SIG-M5 treated with dmso at 0.1 percent for 504 hours (cell line): ENCODE measurements around the gene KNL1.
A peak's percentile ranks its signal among the peaks of the same experiment; 100 is the strongest.
"Not testable (repeated sequence)": the region's sequence is repeated elsewhere in the genome, so short reads cannot be mapped to it uniquely, and the experiment has no call there.

Experiments used
- DNase-seq: peaks from one replicate; lab custom pipeline; 2025; ENCODE audit not compliant: unreplicated experiment; lab: John Stamatoyannopoulos, UW

KNL1 gene

DNA sequence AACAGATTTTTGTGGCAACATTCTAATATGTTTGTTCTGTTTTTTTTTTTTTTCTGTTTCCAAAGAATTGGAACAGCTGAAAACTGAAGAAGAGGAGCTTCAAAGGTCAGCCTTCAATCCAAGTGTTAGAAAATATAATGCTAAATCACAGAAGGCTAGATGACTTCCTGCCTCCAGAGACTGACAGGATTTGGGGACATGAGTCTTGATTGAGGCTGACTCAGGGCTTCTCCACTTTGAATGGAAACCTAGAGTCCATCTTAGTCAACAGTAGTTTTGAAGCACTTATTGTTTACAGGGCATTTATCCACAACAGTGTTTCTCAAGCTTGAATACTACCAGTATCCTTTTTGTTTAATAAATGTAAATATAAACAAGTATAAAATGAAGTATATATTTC is 56.4 kb downstream of the KNL1 start:
- no peak for DNase-seq

DNA sequence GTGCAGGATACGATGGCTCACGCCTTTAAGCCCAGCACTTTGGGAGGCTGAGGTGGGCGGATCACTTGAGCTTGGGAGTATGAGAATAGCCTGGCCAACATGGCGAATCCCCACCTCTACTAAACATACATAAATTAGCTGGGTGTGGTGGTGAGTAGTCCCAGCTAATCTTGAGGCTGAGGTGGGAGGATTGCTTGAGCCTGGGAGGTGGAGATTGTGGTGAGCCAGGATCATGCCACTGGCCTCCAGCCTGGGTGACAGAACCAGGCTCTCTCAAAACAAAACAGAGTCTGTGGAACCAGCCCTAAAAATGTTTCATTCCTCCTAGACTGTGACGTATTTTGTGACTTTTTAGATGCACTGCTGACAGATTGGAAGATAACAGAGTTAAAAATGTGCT is 66.6 kb downstream of the KNL1 start:
- DNase-seq = no peak

DNA sequence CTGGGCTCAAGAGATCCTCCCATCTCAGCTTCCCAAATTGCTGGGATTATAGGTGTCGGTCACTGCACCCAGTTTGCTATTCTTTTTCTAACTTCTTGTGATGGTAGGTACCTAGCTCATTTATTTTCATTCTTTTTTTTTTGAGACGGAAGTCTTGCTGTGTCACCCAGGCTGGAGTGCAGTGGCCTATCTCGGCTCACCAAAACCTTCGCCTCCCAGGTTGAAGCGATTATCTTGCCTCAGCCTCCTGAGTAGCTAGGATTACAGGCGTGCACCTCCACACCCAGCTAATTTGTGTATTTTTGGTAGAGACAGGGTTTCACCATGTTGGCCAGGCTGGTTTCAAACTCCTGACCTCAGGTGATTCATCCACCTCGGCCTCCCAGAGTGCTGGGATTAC is 70.9 kb downstream of the KNL1 start:
- no peak for DNase-seq

DNA sequence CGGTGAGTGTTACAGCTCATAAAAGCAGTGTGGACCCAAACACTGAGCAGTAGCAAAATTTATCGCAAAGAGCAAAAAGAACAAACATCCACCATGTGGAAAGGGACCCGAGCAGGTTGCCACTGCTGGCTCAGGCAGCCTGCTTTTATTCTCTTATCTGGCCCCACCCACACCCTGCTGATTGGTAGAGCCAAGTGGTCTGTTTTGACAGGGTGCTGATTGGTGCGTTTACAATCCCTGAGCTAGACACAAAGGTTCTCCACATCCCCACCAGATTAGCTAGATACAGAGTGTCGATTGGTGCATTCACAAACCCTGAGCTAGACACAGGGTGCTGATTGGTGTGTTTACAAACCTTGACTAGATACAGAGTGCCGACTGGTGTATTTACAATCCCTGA is 82.2 kb downstream of the KNL1 start:
- DNase-seq = not testable (repeated sequence)

DNA sequence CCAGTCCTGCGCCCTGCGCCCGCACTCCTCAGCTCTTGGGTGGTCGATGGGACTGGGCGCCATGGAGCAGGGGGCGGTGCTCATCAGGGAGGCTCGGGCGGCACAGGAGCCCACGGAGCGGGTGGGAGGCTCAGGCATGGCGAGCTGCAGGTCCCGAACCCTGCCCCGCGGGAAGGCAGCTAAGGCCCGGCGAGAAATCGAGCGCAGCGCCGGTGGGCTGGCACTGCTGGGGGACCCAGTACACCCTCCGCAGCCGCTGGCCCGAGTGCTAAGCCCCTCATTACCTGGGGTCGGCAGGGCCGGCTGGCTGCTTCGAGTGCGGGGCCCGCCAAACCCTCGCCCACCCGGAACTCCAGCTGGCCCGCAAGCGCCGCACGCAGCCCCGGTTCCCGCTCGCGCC is 82.9 kb downstream of the KNL1 start:
- DNase-seq = not testable (repeated sequence)

DNA sequence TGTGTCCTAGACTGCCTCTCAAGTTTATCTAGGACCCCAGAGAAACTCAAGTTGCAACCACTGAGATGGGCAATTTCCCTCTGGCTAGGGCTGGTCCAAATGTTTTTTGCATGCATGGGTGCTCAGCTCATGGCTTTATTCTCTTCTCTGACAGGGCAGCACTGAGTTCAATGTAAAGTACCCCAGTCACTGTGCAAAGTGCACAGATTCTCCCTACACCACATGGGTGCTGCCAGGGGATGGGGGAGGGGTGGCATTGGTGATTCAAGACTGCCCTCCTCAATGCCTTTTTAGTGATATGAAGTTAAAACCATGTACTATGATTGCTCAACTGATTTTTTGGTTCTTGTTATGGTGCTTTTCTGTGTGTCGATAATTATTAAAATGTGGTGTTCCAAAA is 86.1 kb downstream of the KNL1 start:
- DNase-seq = no peak

DNA sequence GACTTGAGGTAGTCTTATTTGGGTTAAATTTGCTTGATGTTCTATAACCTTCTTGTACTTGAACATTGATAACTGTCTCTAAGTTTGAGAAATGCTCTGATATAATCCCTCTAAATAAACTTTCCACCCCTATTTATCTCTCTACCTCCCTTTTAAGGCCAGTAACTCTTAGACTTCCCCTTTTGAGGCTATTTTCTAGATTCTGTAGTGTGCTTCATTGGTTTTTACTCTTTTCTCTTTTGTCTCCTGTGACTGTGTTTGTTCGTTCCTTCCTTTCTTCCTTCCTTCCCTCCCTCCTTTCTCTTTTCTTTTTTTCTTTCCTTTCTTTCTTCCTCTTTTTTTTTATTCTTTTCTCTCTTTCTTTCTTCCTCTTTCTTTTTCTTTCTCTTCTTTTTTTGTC is 86.9 kb downstream of the KNL1 start:
- peak; percentile 38 for DNase-seq

DNA sequence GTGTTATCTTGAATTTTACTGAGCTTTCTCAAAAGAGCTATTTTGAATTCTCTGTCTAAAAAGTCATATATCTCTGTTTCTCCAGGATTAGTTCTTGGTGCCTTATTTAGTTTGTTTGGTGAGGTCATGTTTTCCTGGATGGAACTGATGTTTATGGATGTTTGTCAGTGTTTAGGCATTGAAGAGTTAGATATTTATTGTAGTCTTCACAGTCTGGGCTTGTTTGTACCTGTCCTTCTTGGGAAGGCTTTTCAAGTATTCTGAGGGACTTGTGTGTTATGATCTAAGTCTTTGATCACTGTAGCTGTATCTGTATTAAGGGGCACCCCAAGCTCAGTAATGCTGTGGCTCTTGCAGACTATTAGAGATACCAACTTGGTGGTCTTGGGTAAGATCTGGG is 90.3 kb downstream of the KNL1 start:
- DNase-seq = no peak

DNA sequence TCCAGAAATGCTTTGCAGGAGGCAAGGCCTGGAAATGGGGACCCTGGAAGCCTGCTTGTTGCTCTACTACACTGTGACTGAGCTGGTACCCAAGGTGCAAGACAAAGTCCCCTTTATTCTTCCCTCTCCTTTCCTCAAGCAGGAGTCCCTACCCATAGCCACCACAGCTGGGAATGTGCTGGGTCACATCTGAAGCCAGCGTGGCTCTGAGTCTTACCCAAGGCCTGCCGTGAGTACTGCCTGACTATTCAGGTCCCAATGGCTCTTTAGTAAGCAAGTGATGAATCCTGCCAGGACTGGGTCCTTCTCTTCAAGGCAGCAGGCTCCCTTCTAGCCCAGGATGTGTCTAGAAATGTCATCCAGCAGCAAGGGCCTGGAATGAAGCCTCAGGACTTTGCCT is 91.3 kb downstream of the KNL1 start:
- no peak for DNase-seq

DNA sequence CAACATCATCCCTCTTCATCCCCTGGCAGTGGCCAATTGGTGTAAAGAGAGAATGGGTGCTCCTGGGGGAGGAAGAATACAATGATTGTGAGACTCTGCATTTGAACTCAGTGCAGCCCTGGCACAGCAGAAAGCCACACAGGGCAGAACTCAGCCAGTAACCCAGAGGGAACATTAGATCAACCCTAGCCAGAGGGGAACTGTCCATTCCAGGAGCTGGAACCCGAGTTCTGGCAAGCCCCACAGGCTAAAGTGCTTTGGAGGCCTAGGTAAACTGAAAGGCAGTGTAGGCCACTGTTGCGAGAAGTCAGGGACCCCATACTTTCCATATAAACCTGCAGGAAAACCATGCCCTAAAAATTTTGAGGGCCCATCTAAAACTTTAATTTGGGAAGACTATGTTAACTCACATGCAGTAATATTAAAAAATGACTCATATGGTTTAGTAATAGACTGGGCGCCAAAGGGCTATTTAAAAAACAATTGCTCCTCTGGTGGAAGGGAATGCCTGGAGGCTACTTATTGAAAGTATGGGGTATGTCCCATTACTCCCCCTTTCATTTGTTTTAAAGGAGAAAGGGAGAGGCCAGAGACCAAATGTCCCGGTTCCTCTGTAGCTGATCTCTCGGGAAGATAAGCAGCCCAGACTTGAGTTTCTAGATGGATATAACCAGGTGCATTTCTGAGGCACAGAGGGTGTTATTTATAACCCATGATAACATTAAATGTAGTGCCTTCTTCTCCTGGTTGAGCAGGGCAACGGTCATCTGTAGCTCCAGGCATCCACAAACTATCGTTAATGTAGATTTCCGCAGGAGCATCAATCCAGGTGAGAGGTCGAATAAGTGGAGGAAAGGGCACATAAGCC is 95.1 kb downstream of the KNL1 start:
- DNase-seq = no peak

DNA sequence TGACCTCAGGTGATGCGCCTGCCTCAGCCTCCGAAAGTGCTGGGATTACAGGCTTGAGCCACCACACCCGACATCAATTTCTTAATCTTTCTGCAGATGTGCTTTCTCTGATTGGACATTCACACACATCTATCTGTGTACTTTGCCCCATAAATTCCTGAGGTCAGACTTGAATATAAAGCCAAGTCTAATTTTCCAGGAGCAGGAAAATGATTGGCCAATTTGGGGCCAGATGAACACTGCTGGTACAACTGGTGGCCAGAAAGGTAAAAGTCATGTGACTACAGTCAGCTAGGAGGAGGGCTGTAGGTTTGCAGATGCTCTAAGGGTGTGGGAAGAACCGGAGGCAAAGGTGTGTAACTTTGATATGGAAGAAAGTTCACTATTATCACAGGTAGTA is 97.7 kb downstream of the KNL1 start:
- no peak for DNase-seq

DNA sequence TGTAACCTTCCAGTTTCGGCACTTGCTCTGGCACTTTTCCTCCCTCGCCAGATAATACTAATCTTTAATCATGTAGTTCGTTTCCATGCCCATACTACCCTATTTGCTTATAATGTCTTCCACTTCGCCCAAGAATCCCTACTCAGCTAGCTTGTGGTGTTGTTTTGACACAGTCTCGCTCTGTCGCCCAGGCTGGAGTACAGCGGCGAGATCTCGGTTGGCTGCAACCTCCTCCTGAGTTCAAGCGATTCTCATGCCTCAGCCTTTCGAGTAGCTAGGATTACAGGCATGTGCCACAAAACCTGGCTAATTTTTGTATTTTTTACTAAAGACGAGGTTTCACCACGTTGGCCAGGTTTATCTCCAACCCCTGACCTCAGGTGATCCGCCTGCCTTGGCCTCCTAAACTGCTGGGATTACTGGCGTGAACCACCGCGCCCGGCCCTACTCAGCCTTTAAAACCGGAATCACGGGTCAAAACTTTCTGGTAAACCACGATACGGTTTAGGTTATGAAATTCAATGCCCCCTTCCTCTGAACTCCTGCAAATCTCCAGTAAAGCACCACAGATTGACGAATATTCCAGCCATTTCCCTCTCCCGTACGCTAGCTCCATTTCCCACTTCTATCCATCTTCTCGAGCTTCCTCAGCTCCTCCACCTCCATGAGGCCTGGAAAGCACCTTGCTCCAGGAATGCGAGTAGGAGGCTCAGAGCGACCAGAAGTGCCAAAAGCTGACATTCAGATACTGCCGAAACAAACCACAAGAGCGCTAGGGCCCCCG is 100.0 kb downstream of the KNL1 start:
- DNase-seq = no peak

DNA sequence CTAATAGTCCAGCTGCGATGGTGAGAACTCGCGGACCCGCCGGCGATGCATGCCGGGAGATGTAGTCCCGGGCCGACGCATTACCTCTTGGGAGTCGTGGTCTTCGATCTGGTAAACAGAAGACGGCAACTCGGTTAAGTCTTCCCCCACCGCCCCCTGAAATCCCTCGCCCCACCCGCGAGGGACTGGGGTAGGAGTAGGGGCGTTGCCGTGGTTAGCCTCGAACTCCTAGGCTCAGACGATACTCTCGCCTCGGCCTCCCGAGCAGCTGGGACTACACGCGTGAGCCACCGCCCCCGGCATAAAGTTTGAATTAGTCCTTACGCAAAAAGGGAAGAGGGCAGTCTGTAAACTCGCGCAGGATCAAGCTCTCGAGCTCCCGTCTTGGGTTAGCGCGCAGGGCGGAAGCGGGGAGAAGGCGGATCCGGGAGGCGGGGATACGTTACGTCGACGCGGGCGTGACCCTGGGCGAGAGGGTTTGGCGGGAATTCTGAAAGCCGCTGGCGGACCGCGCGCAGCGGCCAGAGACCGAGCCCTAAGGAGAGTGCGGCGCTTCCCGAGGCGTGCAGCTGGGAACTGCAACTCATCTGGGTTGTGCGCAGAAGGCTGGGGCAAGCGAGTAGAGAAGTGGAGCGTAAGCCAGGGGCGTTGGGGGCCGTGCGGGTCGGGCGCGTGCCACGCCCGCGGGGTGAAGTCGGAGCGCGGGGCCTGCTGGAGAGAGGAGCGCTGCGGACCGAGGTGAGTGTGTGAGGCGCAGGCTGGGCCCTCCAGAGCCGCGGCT is 100.8 kb downstream of the KNL1 start, which contains the start of gene RAD51:
TSS of gene RAD51 (plus strand) at position 487 of the 781 bp plus-strand sequence. CDS start 3,585 bp downstream, outside the sequence.
- peak; percentile 97 for DNase-seq

DNA sequence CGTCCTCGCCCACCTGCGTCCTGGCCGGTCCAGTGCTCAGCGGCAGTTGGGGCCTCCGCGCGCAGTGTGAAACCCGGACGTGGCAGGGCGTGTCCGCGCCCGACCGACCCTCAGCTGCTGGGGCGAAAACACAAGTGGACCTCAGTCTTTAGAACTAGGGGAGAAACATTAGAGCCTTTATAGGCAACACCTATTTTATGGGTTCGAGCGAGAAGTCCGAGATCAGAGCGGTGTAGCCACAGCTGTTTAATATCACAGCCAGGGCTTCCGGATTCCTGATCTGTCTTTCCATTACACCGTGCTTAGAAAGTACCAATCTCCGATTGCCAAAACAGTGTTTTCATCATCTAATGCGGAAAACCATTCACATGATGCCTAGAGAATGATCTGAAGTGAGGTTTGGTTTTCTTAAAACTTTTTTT is 101.4 kb downstream of the KNL1 start:
- no peak for DNase-seq

DNA sequence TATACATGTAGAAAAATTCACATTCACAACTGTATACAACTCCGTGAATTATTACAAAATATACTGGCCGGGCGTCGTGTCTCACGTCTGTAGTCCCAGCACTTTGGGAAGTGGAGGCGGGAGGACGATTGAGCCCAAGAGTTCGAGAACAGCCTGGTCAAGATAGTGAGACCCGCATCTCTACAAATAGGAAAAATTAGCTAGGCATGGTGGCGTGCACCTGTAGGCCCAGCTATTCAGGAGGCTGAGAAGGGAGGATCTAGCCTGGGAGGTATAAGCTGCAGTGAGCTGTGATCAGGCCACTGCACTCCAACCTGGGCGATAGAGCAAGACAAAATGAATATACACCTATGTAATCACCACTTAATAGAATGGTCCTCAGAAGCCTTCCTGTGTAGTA is 102.2 kb downstream of the KNL1 start:
- DNase-seq = no peak

DNA sequence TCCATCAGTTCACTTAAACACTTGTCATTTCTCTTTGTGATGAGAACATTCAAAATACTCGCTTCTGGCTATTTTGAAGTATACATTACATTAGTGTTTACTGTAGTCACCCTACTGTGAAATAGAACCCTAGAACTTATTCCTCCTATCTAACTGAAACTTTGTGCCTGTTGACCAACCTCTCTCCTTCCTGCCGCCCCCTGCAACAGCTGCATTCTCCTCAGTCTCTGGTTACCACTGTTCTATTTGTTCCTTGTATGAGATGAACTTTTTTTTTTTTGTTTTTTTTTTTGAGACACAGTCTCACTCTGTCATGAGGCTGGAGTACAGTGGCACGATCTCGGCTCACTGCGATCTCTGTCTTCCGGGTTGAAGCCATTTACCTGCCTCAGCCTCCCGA is 103.9 kb downstream of the KNL1 start:
- no peak for DNase-seq

DNA sequence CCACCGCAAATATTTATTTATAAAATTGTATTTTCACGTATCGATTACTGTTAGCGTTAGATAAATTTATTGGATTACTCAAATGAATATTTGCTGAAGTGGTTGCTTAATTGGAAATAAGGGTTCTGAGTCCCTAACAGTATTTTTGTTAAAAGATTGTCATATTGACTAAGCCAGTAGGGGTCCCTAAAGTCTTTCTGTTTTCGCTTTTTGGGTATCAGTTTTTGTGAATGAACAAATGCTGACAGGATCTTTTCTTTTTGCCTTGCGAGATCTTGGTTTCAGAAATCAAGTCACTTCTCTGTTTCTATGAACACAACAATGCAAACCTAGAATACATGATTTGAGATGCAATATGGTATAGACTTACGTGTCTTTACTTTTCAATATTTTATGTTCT is 108.0 kb downstream of the KNL1 start:
- peak; percentile 10 for DNase-seq

DNA sequence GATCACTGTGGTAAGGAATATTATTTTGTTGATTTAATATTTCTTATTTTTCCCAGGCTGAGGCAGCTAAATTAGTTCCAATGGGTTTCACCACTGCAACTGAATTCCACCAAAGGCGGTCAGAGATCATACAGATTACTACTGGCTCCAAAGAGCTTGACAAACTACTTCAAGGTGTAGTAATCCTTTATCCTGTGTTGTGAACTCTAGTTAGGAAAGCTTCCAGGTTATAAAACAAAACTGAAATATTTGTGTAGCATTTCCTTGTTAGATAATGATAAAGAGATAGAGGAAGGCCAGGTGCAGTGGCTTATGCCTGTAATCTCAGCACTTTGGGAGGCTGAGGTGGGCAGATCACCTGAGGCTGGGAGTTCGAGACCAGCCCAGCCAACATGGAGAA is 112.1 kb downstream of the KNL1 start:
- DNase-seq = peak; percentile 8
